HG02678 (cell line): Measurements from ENCODE around the gene ANO9.

ENCODE experiments used
- ATAC-seq: cut with Tn5 transposase; IDR thresholded peaks from one replicate; pipeline ENCODE4 v1.9.1; 2021; ENCODE audit warnings: mild to moderate bottlenecking, moderate library complexity; ENCODE audit not compliant: unreplicated experiment

Gene ANO9

GRCh38 chr11:452916-453527, 11.2 kb upstream of the ANO9 start:
- ATAC-seq, result no peak

GRCh38 chr11:452203-452744, 10.5 kb upstream of the ANO9 start:
- no peak for ATAC-seq

GRCh38 chr11:451738-452137, 9.9 kb upstream of the ANO9 start:
- no peak for ATAC-seq

GRCh38 chr11:450809-451451, 9.1 kb upstream of the ANO9 start:
- ATAC-seq, result peak; percentile 3

GRCh38 chr11:449889-450808, 8.3 kb upstream of the ANO9 start, which contains the start of gene PTDSS2:
PTDSS2 (plus strand) TSS chr11:450279; CDS start chr11:450456, 177 bp downstream.
- ATAC-seq, result peak; percentile 85

- ATAC-seq, result peak; percentile 40
These were observed 6.3 kb upstream of the ANO9 start for GRCh38 chr11:447923-448731.

- ATAC-seq, result no peak
These were observed 5.1 kb upstream of the ANO9 start for GRCh38 chr11:446891-447290.

GRCh38 chr11:445765-446588, 4.2 kb upstream of the ANO9 start:
- ATAC-seq, result no peak

GRCh38 chr11:444396-445144, 2.8 kb upstream of the ANO9 start:
- no peak for ATAC-seq

- ATAC-seq, result no peak
These were observed 1.9 kb upstream of the ANO9 start for GRCh38 chr11:443542-444199.

GRCh38 chr11:442611-443081, 835 bp upstream of the ANO9 start:
- ATAC-seq, result no peak

- no peak for ATAC-seq
These were observed 781 bp downstream of the ANO9 start for GRCh38 chr11:441043-441417.

GRCh38 chr11:440065-441042, 1.5 kb downstream of the ANO9 start:
- ATAC-seq, result no peak

GRCh38 chr11:439315-440064, 2.3 kb downstream of the ANO9 start:
- ATAC-seq, result no peak

GRCh38 chr11:438101-438844, 3.5 kb downstream of the ANO9 start:
- ATAC-seq, result no peak
